ENCODE data around the gene GPC3. TPM values are rescaled to one million over a fixed set of nuclear protein-coding genes. Genes with fewer than 3 reads are reported as not detected.

GPC3 gene
- total and polyA plus RNA-seq, 2 experiments from 2014 or later, result 36.8 to 60.1 TPM

DNA sequence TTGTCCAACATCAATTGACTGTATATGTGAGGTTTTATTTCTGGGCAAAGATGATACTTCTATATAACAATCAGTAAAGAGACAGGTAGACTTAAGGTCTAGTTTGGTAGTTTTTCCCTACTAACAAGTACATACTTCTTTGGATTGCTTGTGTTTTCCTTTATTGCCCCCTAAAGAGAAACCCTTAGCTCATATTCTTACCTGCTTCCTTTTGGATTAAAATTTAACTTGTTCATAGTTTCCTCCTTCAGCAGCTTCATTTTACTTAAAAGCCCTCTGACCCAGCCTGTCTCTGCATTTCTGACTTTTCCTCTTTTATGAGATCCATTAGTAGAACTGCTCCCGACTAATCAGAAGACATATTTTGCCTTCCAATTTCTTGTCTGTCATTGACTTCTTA lies 494.4 kb downstream of the GPC3 start (continued):
- TF ChIP-seq, protein P1, sequence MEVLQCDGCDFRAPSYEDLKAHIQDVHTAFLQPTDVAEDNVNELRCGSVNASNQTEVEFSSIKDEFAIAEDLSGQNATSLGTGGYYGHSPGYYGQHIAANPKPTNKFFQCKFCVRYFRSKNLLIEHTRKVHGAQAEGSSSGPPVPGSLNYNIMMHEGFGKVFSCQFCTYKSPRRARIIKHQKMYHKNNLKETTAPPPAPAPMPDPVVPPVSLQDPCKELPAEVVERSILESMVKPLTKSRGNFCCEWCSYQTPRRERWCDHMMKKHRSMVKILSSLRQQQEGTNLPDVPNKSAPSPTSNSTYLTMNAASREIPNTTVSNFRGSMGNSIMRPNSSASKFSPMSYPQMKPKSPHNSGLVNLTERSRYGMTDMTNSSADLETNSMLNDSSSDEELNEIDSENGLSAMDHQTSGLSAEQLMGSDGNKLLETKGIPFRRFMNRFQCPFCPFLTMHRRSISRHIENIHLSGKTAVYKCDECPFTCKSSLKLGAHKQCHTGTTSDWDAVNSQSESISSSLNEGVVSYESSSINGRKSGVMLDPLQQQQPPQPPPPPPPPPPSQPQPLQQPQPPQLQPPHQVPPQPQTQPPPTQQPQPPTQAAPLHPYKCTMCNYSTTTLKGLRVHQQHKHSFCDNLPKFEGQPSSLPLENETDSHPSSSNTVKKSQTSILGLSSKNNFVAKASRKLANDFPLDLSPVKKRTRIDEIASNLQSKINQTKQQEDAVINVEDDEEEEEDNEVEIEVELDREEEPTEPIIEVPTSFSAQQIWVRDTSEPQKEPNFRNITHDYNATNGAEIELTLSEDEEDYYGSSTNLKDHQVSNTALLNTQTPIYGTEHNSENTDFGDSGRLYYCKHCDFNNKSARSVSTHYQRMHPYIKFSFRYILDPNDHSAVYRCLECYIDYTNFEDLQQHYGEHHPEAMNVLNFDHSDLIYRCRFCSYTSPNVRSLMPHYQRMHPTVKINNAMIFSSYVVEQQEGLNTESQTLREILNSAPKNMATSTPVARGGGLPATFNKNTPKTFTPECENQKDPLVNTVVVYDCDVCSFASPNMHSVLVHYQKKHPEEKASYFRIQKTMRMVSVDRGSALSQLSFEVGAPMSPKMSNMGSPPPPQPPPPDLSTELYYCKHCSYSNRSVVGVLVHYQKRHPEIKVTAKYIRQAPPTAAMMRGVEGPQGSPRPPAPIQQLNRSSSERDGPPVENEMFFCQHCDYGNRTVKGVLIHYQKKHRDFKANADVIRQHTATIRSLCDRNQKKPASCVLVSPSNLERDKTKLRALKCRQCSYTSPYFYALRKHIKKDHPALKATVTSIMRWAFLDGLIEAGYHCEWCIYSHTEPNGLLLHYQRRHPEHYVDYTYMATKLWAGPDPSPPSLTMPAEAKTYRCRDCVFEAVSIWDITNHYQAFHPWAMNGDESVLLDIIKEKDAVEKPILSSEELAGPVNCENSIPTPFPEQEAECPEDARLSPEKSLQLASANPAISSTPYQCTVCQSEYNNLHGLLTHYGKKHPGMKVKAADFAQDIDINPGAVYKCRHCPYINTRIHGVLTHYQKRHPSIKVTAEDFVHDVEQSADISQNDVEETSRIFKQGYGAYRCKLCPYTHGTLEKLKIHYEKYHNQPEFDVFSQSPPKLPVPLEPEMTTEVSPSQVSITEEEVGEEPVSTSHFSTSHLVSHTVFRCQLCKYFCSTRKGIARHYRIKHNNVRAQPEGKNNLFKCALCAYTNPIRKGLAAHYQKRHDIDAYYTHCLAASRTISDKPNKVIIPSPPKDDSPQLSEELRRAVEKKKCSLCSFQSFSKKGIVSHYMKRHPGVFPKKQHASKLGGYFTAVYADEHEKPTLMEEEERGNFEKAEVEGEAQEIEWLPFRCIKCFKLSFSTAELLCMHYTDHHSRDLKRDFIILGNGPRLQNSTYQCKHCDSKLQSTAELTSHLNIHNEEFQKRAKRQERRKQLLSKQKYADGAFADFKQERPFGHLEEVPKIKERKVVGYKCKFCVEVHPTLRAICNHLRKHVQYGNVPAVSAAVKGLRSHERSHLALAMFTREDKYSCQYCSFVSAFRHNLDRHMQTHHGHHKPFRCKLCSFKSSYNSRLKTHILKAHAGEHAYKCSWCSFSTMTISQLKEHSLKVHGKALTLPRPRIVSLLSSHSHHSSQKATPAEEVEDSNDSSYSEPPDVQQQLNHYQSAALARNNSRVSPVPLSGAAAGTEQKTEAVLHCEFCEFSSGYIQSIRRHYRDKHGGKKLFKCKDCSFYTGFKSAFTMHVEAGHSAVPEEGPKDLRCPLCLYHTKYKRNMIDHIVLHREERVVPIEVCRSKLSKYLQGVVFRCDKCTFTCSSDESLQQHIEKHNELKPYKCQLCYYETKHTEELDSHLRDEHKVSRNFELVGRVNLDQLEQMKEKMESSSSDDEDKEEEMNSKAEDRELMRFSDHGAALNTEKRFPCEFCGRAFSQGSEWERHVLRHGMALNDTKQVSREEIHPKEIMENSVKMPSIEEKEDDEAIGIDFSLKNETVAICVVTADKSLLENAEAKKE (CRISPR knock-in tag; IDR thresholded peaks at IDR 0.05), result no peak
- TF ChIP-seq, protein P2, sequence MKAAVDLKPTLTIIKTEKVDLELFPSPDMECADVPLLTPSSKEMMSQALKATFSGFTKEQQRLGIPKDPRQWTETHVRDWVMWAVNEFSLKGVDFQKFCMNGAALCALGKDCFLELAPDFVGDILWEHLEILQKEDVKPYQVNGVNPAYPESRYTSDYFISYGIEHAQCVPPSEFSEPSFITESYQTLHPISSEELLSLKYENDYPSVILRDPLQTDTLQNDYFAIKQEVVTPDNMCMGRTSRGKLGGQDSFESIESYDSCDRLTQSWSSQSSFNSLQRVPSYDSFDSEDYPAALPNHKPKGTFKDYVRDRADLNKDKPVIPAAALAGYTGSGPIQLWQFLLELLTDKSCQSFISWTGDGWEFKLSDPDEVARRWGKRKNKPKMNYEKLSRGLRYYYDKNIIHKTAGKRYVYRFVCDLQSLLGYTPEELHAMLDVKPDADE (IDR thresholded peaks at IDR 0.05), result no peak
- TF ChIP-seq, protein P3, sequence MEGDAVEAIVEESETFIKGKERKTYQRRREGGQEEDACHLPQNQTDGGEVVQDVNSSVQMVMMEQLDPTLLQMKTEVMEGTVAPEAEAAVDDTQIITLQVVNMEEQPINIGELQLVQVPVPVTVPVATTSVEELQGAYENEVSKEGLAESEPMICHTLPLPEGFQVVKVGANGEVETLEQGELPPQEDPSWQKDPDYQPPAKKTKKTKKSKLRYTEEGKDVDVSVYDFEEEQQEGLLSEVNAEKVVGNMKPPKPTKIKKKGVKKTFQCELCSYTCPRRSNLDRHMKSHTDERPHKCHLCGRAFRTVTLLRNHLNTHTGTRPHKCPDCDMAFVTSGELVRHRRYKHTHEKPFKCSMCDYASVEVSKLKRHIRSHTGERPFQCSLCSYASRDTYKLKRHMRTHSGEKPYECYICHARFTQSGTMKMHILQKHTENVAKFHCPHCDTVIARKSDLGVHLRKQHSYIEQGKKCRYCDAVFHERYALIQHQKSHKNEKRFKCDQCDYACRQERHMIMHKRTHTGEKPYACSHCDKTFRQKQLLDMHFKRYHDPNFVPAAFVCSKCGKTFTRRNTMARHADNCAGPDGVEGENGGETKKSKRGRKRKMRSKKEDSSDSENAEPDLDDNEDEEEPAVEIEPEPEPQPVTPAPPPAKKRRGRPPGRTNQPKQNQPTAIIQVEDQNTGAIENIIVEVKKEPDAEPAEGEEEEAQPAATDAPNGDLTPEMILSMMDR (conservative IDR thresholded peaks at IDR 0.05; ENCODE audit: low read depth in 2 of 2), result no peak
- no peak for TF ChIP-seq CREB1 (CRISPR knock-in tag; IDR thresholded peaks at IDR 0.05; ENCODE audit: low read depth)
- TF ChIP-seq JUNB (IDR thresholded peaks at IDR 0.05; ENCODE audit: unreplicated experiment), result no peak
- TF ChIP-seq ZNF114 (CRISPR knock-in tag; IDR thresholded peaks at IDR 0.05), result no peak

Small RNAs within 50 kb of the gene (small RNA-seq; reads per million reads assigned to genes)
- gene RNU6-203P (ENCODE audit: low replicate concordance), result not detected

Measured in GM23338 (cell line).